IMR-90 (cell line): Measurements from ENCODE around the gene FOXL1. TPM values are rescaled to one million over a fixed set of nuclear protein-coding genes. Genes with fewer than 3 reads are reported as not detected.

Experiments
- ATAC-seq: fragments of 200-7000 bp; cut with Tn5 transposase; 2 replicates; pipeline ENCODE4 v1.9.1; 2020; ENCODE audit warnings: low read depth, mild to moderate bottlenecking, moderate library complexity
- BruUV-seq: library from RNA; stranded (reverse); fragments of 400-500 nt; replicated peaks from 2 replicates; lab custom pipeline; 2021; lab: Mats Ljungman, UMichigan
- CTCF ChIA-PET: fragments of 300-600 bp; formaldehyde crosslinking; extraction: SDS; loops from one replicate; lab custom pipeline; 2021; ENCODE audit warnings: antibody characterized with exemption; lab: Yijun Ruan, JAX
- POLR2A ChIA-PET: fragments of 300-600 bp; sonication (Branson Sonifier 250); formaldehyde crosslinking; loops from one replicate; lab custom pipeline; 2022; ENCODE audit warnings: antibody characterized with exemption; ENCODE audit not compliant: unreplicated experiment; lab: Charles Lee
- DNase-seq: peaks from one replicate; pipeline ENCODE4 v3.0.0; 2013
- H2AFZ ChIP-seq: replicated peaks from 2 replicates; pipeline ENCODE3; 2013; ENCODE audit warnings: low read length, mild to moderate bottlenecking; ENCODE audit not compliant: poor library complexity
- H2AK5ac ChIP-seq: 2 replicates; pipeline ENCODE4 v1.6.1; 2013; ENCODE audit warnings: low read depth, low read length, inconsistent platforms
- H2AK9ac ChIP-seq: replicated peaks from 2 replicates; pipeline ENCODE3; 2013; ENCODE audit warnings: mild to moderate bottlenecking, low read depth, low read length, moderate library complexity; ENCODE audit not compliant: poor library complexity
- H2BK120ac ChIP-seq: 2 replicates; pipeline ENCODE4 v1.6.1; 2013; ENCODE audit warnings: low read depth, low read length, inconsistent platforms
- H2BK15ac ChIP-seq: 3 replicates; pipeline ENCODE4 v1.6.1; 2013; ENCODE audit warnings: low read depth, low read length, inconsistent platforms
- H2BK20ac ChIP-seq: 2 replicates; pipeline ENCODE4 v1.6.1; 2013; ENCODE audit warnings: low read depth, mild to moderate bottlenecking, inconsistent platforms, low read length, moderate library complexity
- H2BK5ac ChIP-seq: 2 replicates; pipeline ENCODE4 v1.6.1; 2013; ENCODE audit warnings: mild to moderate bottlenecking, low read depth, low read length, inconsistent platforms; ENCODE audit not compliant: poor library complexity, severe bottlenecking
- H3K14ac ChIP-seq: replicated peaks from 2 replicates; pipeline ENCODE4 v1.6.1; 2013; ENCODE audit warnings: low read depth, low read length, inconsistent platforms
- H3K18ac ChIP-seq: 2 replicates; pipeline ENCODE4 v1.6.1; 2013; ENCODE audit warnings: low read depth, low read length, control low read depth
- H3K23ac ChIP-seq: 2 replicates; pipeline ENCODE4 v1.6.1; 2013; ENCODE audit warnings: low read depth, low read length, inconsistent platforms
- H3K27ac ChIP-seq: 2 replicates; pipeline ENCODE4 v1.5.1; 2013; ENCODE audit warnings: mild to moderate bottlenecking, control low read depth, low read length; ENCODE audit not compliant: insufficient read depth
- H3K27me3 ChIP-seq: 2 replicates; pipeline ENCODE4 v1.6.1; 2013; ENCODE audit warnings: low read length; ENCODE audit not compliant: control insufficient read depth, insufficient read depth
- H3K36me3 ChIP-seq: 2 replicates; pipeline ENCODE4 v1.6.1; 2013; ENCODE audit warnings: low read length, mixed read lengths; ENCODE audit not compliant: control insufficient read depth, insufficient read depth
- H3K4ac ChIP-seq: 2 replicates; pipeline ENCODE4 v1.6.1; 2013; ENCODE audit warnings: low read depth, low read length, inconsistent platforms
- H3K4me1 ChIP-seq: 2 replicates; pipeline ENCODE4 v1.6.1; 2013; ENCODE audit warnings: low read length, mixed read lengths; ENCODE audit not compliant: control insufficient read depth, insufficient read depth
- H3K4me2 ChIP-seq: 2 replicates; pipeline ENCODE4 v1.6.1; 2013; ENCODE audit warnings: low read depth, mild to moderate bottlenecking, control low read depth, low read length, moderate library complexity
- H3K4me3 ChIP-seq: 2 replicates; pipeline ENCODE4 v1.5.1; 2013; ENCODE audit warnings: low read depth, mild to moderate bottlenecking, control low read depth, low read length, moderate library complexity; ENCODE audit not compliant: insufficient read depth
- H3K56ac ChIP-seq: 2 replicates; pipeline ENCODE4 v1.6.1; 2013; ENCODE audit warnings: low read length, inconsistent platforms; ENCODE audit not compliant: insufficient read depth; ENCODE audit errors: extremely low read depth
- H3K79me1 ChIP-seq, 2 experiments: 2 replicates each; pipeline ENCODE4 v1.6.1; 2013; ENCODE audit warnings: low read length in 2 of 2, inconsistent platforms in 1 of 2, low read depth in 1 of 2
- H3K9ac ChIP-seq: 2 replicates; pipeline ENCODE4 v1.6.1; 2013; ENCODE audit warnings: low read depth, low read length, control low read depth
- H3K9me1 ChIP-seq: 2 replicates; pipeline ENCODE4 v1.6.1; 2013; ENCODE audit warnings: low read length, inconsistent platforms; ENCODE audit not compliant: insufficient read depth
- H3K9me3 ChIP-seq: 2 replicates; pipeline ENCODE4 v1.6.1; 2013; ENCODE audit warnings: low read length; ENCODE audit not compliant: control insufficient read depth, insufficient read depth
- H4K20me1 ChIP-seq: 2 replicates; pipeline ENCODE4 v1.6.1; 2013; ENCODE audit warnings: low read length, inconsistent platforms; ENCODE audit not compliant: insufficient read depth
- H4K5ac ChIP-seq: 2 replicates; pipeline ENCODE4 v1.6.1; 2013; ENCODE audit warnings: mild to moderate bottlenecking, low read depth, low read length, control low read depth
- H4K8ac ChIP-seq, 2 experiments: 2 replicates each; pipeline ENCODE4 v1.6.1; 2013; ENCODE audit warnings: low read depth in 2 of 2, low read length in 2 of 2, control low read depth in 1 of 2, inconsistent platforms in 1 of 2
- H4K91ac ChIP-seq: 2 replicates; pipeline ENCODE4 v1.6.1; 2013; ENCODE audit warnings: low read depth, low read length, inconsistent platforms; ENCODE audit not compliant: insufficient read depth
- BHLHE40 ChIP-seq: fragments of 150-350 bp; IDR thresholded peaks from 2 replicates; pipeline ENCODE4 v1.6.1; 2016; ENCODE audit warnings: mild to moderate bottlenecking, low read depth, low read length
- MAFK ChIP-seq: IDR thresholded peaks from 2 replicates; pipeline ENCODE4 v1.6.1; 2012; ENCODE audit warnings: low read depth, low read length, improper control_type of control experiment
- MXI1 ChIP-seq: IDR thresholded peaks from 2 replicates; pipeline ENCODE4 v1.6.1; 2012; ENCODE audit warnings: low read depth, mild to moderate bottlenecking, low read length, moderate library complexity, borderline replicate concordance
- POLR2A ChIP-seq: IDR thresholded peaks from 2 replicates; pipeline ENCODE4 v1.6.1; 2012; ENCODE audit warnings: mild to moderate bottlenecking, low read depth, low read length
- RCOR1 ChIP-seq: IDR thresholded peaks from 2 replicates; pipeline ENCODE4 v1.6.1; 2012; ENCODE audit warnings: mild to moderate bottlenecking, low read length, improper control_type of control experiment; ENCODE audit not compliant: insufficient replicate concordance
- WGBS, 2 experiments: methylation state at CpG; one replicate each; pipeline versions ENCODE4 v1.1.5 to v1.1.7; 2013; ENCODE audit warnings: missing lambda C conversion rate in 2 of 2; ENCODE audit not compliant: insufficient read length in 1 of 2; ENCODE audit errors: extremely low coverage in 2 of 2; 5-methylcytosine and 5-hydroxymethylcytosine counted together
- dilution Hi-C: fragments of 300-500 bp; cut with HindIII; formaldehyde crosslinking; loops from one replicate; pipeline ENCODE4 v1.14.3; 2018; ENCODE audit warnings: low sequenced_read_pairs; ENCODE audit not compliant: unreplicated experiment
- in situ Hi-C: fragments of 300-500 bp; cut with MboI; formaldehyde crosslinking; loops from 3 replicates; pipeline ENCODE4 v1.14.3; 2019; ENCODE audit warnings: low sequenced_read_pairs, inconsistent platforms, mixed read lengths
- intact Hi-C: fragments of 100-400 bp; cut with micrococcal nuclease; formaldehyde crosslinking; loops from 2 replicates; pipeline ENCODE4 v1.10.0; 2022
- polyA plus RNA-seq, 3 experiments: library from polyadenylated mRNA; depleted of rRNA; stranded (reverse); fragments of >200 nt; gene quantifications; 2 replicates each; pipeline ENCODE4 v1.2.3, GENCODE V29; 2012; ENCODE audit warnings: low replicate concordance in 1 of 3
- total RNA-seq: library from RNA; depleted of rRNA; stranded (reverse); fragments of >200 nt; gene quantifications from 2 replicates; pipeline ENCODE4 v1.2.3, GENCODE V29; 2012

FOXL1 gene
- total and polyA plus RNA-seq, 2 of the 4 experiments (the other 2 are of a cell fraction): 15.2 to 25.8 TPM

DNA sequence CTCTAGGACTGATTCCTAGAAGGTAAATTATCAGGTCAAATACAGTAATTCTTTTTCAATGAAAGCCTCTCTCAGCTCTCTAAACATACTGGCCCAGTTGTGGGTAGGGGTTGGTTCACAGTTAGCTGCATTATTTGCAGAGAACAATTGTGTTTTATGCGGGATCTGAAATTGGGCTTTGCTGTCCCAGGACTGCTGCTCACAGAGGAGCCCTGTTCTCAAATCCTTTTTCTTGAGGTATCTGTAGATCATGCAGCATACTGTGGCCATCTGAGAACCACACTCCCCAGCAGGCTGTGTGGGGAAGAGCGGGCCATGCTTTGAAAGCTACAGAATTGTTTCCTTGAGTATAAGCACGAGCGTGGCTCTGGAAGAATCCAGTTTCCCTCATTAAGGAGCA is 40.9 kb upstream of the FOXL1 start:
- no peak overlapping the region for H3K14ac ChIP-seq
- H3K79me1 ChIP-seq: no peaks in the 10 kb centered on the region
- H3K27ac ChIP-seq: no peak overlapping the region
- CTCF ChIA-PET: no interaction called here
- H2BK5ac ChIP-seq: no peak overlapping the region
- H3K18ac ChIP-seq: no peak overlapping the region
- no peak overlapping the region for H3K4me2 ChIP-seq
- no peak overlapping the region for H4K8ac ChIP-seq
- H3K4me1 ChIP-seq: no peaks in the 10 kb centered on the region
- TF ChIP-seq MAFK: no peak
- no peak for TF ChIP-seq RCOR1
- TF ChIP-seq BHLHE40: no peak
- no peak for TF ChIP-seq POLR2A
- TF ChIP-seq MXI1: no peak
- WGBS, 2 experiments: no CpG with 5 or more reads among the region's 4 CpGs
- H3K36me3 ChIP-seq: peaks cover 44% of the 10 kb centered on the region
- H3K4me3 ChIP-seq: no peak overlapping the region
- intact Hi-C loops (no loop called here), dilution Hi-C loops (no loop called here), in situ Hi-C loops (no loop called here)
- H2AFZ ChIP-seq: no peak overlapping the region
- no peak overlapping the region for H3K4ac ChIP-seq
- H2BK20ac ChIP-seq: no peak overlapping the region
- H3K9me1 ChIP-seq: no peaks in the 10 kb centered on the region
- no peaks in the 10 kb centered on the region for H4K20me1 ChIP-seq
- DNase-seq: no peak
- H3K27me3 ChIP-seq: no peaks in the 10 kb centered on the region
- H2BK15ac ChIP-seq: no peak overlapping the region
- H3K23ac ChIP-seq: no peak overlapping the region
- no peak overlapping the region for H2AK9ac ChIP-seq
- no peak overlapping the region for H4K5ac ChIP-seq
- POLR2A ChIA-PET: no interaction called here
- no peak overlapping the region for H4K91ac ChIP-seq
- no peak overlapping the region for H3K9ac ChIP-seq
- no TSS peak for BruUV-seq
- H3K9me3 ChIP-seq: no peaks in the 10 kb centered on the region
- H3K56ac ChIP-seq: no peak overlapping the region
- no peak overlapping the region for H2BK120ac ChIP-seq
- no peak for ATAC-seq
- no peak overlapping the region for H2AK5ac ChIP-seq
